Measurements from ENCODE around the gene TTC3.

The TTC3 gene

DNA sequence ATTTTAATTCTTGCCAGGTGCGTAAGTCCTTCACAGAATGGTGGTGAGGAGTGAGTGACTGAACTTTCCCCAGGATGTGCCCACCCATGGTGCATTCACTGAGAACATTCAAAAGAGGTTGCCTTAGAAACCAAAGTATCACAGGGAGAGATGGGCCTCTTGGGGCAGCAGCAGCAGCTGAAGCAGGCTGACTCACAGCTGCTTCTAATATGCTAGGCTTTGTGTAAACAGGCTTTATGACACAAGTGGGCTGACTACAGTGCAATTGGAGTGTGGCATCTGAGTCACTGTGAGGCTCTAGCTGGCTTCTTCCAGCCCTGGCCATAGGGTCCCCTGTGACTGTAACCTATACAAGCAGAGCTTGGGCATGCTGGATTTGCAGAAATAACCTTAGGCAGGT, 12.8 kb upstream of the TTC3 start:
- DNase-seq, result peak; percentile 94

DNA sequence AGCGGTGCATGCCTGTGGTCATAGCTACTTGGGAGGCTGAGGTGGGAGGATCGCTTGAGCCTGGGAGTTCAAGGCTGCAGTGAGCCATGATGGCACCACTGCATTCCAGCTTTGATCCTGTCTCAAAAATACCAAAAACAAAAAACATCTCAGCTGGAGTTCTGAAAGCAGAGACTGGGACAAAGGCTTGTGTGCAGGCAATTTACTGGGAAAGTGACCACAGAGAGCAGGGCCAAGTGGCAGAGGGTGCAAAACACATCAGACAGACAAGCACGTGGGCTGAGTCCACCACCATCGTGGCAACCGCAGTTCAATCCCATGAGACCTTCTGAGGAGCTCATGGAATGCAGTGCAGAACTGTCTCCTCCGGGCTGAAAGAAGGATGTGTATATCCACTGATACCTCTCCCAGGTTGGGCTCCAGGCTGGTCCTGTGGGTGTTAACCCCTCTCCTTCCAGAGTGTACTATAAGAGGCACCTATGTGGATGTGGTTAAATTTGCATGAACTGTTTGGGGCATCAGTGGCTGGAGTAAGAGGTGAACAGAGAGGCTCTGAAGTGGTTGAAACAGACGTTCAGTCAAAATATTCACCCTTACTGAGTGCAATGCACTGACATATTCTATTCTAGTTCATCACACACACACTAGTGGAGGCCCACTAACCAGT, 11.0 kb upstream of the TTC3 start:
- no peak for DNase-seq

GRCh38 chr21:37062593-37062935, 10.5 kb upstream of the TTC3 start:
- DNase-seq, result no peak

GRCh38 chr21:37063433-37063832, 9.6 kb upstream of the TTC3 start:
- DNase-seq, result no peak

GRCh38 chr21:37064841-37065240, 8.2 kb upstream of the TTC3 start:
- DNase-seq, result no peak

GRCh38 chr21:37065561-37066177, 7.4 kb upstream of the TTC3 start:
- DNase-seq, result no peak

DNA sequence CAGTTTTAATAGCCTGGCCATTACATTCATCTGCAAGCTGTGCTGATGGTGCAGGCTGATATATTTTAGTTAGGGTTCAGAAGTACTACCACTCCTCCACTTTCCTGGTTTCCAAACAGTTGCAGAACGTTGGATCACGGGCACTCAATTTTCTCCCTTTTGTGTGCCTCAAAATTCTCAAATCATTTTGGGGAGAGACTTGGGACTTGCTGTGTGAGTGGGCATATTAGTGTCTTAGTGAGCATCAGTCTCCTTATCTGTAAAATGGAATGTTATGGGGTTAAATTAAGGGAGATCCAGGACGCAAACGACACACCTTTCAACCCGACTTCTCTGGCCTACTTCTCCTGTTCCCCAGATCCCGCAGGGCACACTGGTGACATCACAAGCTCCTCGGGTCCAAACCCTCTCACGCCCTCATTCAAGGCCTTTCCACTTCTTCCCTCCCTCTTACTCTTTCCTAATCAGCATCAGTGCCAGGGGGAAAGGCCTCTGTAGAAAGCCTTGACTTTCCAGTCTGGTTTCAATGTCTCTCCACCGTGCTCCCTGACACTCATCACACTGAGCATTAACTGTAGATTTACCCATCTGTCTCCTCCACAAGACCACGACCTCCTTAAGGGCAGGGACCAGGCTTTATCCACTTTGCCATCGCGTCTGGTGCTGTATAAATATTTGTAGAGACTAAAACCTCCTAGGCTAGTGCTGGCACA, 1.3 kb upstream of the TTC3 start:
- peak; percentile 69 for DNase-seq

- peak; percentile 85 for DNase-seq
Measured at GRCh38 chr21:37072274-37072987, 623 bp upstream of the TTC3 start.

DNA sequence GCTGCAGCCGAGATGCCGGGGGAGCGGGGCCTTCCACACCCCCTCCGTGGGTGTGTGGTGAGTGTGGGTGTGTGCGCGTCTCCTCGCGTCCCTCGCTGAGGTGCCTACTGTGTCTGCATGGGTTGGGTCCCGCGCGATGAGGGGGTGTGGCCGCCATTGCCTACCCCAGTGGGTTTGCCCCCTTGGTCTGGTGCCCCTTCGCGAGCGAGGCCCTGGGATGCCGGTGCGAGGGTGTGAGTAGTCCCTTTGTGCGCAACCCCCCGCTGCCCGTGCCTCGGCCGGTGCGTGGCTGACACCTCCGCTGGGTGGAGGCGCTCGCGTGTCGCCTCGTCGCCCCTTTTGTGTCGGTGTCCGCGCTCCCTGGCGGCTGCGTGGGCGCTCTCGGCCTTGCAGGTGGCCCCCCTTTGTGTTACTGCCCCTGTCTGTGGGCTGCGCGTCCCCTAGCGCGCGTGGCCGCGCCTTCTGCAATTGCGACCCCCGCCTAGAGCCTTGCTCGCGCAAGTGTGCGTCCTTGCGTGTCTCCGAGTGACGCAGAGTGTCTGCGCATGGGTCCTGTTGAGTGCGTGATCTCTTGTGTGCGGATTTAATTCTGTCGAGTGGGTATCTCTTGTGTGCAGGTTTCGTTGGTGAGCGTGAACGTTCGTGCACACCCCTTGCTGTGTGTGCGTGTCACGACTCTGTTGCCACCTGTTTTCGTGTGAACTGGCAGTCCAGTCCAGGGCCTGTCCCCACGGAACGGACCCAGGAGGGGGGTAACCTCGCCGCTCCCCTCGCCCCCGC, 553 bp downstream of the TTC3 start:
- DNase-seq, result peak; percentile 18

DNA sequence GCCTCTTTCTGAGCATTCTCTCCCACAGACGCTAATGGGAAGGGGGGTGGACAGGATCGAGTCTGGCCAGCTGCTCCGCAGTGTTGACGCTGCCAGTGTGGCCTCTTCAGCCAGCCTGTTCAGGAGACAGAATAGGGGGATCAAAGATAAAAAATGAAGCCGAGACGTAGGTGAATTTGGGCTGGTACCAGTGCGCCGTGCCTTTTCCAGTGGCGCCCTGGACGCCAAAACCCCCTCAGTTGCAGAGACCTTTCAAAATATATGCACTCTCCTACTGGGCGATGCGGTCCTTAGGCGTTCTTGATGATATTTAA, 1.1 kb downstream of the TTC3 start:
- peak; percentile 2 for DNase-seq

DNA sequence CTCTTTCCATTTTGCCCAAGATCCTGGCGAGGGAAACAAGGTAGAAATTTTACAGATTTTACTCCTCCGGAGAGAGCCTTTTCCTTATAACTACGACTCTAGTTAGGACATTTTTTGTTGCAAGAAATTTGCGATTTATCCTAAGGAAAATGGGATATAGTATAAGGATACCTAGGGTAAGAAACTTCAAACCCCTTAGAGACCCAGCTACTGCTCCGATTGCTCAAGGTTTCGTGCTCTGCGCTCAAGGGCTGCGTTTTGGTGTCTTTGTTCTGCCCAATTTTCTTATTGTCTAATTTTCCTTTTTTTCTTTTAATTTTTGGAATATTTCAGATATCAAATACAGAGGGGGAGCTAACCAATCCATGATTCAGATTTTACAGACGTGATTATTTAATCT, 1.5 kb downstream of the TTC3 start:
- peak; percentile 4 for DNase-seq

- no peak for DNase-seq
Measured at GRCh38 chr21:37075214-37075770, 2.2 kb downstream of the TTC3 start.

DNA sequence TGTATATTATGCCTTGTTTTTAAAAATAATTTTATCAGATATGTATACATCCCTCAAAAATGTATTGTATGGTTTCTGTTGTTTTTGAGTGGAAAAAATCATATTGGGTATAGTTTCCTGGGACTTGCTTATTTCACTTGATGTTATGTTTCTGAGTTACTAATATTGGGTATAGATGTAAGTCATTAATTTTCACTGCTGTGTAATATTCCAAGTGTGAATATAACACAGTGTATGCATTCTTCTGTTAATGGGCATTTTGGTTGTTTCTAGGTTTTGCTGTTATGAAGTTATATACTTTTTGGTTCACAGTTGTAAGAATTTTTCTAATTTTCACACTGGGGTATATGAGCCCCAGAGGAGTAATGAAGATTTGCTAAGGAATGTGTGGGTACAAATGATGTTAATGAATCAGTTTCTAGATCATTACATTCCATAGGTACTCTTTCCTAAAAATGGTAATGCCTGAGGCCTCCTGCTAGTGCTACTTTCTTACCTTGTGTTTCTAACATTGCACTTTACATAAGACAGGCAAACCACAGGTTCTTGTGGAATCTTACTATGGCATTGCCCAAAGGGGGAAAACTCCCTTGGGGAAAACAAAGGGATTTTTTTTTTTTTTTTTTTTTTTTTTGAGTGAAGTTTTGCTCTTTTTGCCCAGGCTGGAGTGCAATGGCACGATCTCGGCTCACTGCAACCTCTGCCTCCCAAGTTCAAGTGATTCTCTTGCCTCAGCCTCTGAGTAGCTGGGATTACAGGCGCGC, 3.2 kb downstream of the TTC3 start:
- DNase-seq, result no peak

- DNase-seq, result no peak
Measured at GRCh38 chr21:37077403-37077802, 4.3 kb downstream of the TTC3 start.

DNA sequence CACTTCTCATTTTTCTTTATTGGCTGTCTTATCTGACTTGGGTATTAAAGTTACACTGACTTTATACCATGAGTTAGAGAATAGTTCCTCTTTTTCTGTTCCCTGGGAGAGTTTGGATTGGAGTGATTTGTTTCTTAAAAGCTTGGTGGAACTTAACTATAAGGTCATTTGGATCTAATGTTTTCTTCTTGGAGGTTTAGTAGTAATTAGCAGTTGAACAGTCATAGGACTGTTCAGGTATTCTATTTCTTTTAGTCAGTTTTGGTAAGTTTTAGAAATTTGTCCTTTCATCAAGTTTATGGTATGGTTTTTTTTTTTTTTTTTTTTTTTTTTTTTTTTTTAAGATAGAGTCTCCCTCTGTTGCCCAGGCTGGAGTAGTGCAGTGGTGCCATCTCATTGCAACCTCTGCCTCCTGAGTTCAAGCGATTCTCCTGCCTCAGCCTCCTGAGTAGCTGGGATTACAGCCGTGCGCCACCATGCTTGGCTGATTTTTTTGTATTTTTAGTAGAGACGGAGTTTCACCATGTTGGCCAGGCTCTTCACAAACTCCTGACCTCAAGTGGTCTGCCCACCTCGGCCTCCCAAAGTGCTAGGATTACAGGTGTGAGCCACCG, 6.3 kb downstream of the TTC3 start:
- no peak for DNase-seq

DNA sequence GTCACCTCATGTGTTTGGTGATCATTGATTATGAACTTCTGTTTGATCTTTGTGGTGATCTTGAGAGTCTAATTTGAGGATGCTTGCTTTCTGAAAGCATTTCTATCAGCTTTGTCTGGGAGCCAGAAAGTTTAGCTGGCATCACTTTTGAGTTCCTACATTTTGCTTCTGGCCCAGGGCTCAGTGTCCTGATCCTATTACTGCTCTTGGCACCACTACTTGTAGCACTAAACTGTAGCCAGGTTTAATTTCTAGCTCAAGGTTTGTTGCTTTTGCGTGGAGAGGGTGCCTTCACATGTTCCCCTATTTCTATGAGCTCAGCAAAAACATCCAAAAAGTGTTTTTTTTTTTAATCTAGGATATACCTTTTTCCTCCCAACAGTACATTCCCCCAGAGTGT, 9.3 kb downstream of the TTC3 start:
- no peak for DNase-seq

GRCh38 chr21:37082856-37083528, 9.9 kb downstream of the TTC3 start:
- no peak for DNase-seq

GRCh38 chr21:37085726-37086125, 12.7 kb downstream of the TTC3 start:
- no peak for DNase-seq

GRCh38 chr21:37087188-37087587, 14.1 kb downstream of the TTC3 start:
- DNase-seq, result peak; percentile 76

DNA sequence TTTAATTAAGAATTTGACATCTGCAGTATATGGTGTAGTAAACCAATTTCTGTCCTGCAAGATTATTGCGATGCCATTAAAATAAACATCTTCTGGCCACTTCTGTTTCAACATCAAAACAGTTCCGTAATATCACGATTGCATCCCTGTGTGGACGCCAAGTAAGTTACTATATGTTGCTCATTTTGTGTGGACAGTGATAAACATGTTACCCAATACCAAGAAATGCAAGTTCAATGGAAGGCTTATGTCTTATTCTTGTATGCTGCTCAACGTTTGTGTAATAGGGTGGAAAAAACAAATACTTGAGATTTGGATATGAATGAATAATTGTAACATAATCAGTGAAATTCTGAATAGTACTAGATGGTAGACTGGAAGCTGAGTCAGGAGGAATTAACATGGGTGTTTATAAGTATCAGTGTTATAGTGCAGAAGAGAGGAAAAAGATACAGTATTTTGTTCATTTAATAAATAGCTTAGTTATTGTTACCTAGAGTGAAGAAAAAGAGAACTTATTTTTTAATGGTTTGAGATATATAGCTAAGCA, 15.2 kb downstream of the TTC3 start:
- DNase-seq, result peak; percentile 55

- DNase-seq, result no peak
Measured at GRCh38 chr21:37093977-37094376, 20.9 kb downstream of the TTC3 start.

Data from HCEC 1CT (cell line).